Measurements from ENCODE around the gene ASCL4.

Gene ASCL4

DNA sequence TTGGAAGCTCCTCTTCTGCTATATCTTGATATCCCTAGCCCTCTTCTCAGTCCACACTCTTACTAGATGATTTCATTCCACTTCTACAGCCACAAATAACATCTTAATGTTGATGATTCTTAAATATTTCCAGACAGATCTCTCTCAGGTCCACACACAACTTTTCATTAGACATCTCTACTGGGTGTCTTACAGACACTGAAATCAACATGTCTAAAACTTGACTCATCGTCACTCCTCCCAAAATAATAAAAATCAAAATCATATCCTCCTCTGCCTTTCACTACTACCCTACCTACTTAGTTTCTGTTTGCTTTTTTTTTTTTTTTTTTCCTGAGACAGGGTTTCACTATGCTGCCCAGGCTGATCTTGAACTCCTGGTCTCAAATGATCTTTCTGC lies 25.4 kb upstream of the ASCL4 start:
- Histone ChIP-seq H3K27ac (ENCODE audit: low read depth, low read length) (peak overlapping the region; percentile 22), H3K27me3 (ENCODE audit: control insufficient read depth in 5 of 5, insufficient read depth in 4 of 5, low read length in 5 of 5) (no peaks in the 10 kb centered on the region), H3K36me3 (ENCODE audit: control insufficient read depth in 5 of 5, insufficient read depth in 5 of 5, low read length in 5 of 5) (peaks cover 25 to 71% (median 57%) of the 10 kb centered on the region in 5 donors)

DNA sequence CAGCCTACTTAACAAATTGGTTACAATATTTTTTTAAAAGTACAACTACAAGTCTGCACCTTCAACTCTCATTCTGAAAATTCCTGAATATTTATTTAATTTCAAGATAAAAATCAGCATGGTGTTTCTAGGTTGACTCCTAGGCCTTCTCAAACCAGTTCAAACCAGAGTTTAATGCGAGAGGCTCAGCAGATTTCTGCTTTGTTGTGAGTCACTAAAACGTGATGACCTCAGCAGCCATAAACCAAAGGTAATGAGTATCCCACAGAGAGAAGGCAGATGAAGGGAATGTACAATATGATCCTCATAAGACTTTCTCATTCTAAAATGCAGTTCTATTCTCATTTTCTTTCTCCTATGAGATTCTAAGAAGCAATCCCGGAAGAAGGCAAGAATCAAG lies 15.1 kb upstream of the ASCL4 start:
- Histone ChIP-seq H3K27ac (ENCODE audit: low read depth, low read length) (peak overlapping the region; percentile 57), H3K36me3 (ENCODE audit: control insufficient read depth in 5 of 5, insufficient read depth in 5 of 5, low read length in 5 of 5) (peaks cover 11 to 32% (median 24%) of the 10 kb centered on the region in 5 donors), H3K4me3 (ENCODE audit: low read depth in 1 of 5, low read length in 5 of 5) (peak overlapping the region; percentile 83 to 97 (median 93)), H3K27me3 (ENCODE audit: control insufficient read depth in 5 of 5, insufficient read depth in 4 of 5, low read length in 5 of 5) (no peaks in the 10 kb centered on the region), H3K9ac (ENCODE audit: low read length in 5 of 5) (peak overlapping the region; percentile 39 to 96 (median 87)), H3K4me1 (ENCODE audit: control insufficient read depth in 5 of 5, insufficient read depth in 5 of 5, low read length in 5 of 5) (peaks cover 7 to 34% (median 32%) of the 10 kb centered on the region in 5 donors), H3K9me3 (ENCODE audit: control insufficient read depth in 5 of 5, low read length in 5 of 5) (no peaks in the 10 kb centered on the region)

More for the DNA sequence above, 25.4 kb upstream of the ASCL4 start:
- no peak overlapping the region for H3K4me3 ChIP-seq (ENCODE audit: low read depth in 1 of 5, low read length in 5 of 5)
- peaks cover 0 to 17% (median 11%) of the 10 kb centered on the region in 5 donors for H3K4me1 ChIP-seq (ENCODE audit: control insufficient read depth in 5 of 5, insufficient read depth in 5 of 5, low read length in 5 of 5)
- peak overlapping the region in 1 of 5 donors; percentile 35 for H3K9ac ChIP-seq (ENCODE audit: low read length in 5 of 5)
- H3K9me3 ChIP-seq (ENCODE audit: control insufficient read depth in 5 of 5, low read length in 5 of 5): no peaks in the 10 kb centered on the region

DNA sequence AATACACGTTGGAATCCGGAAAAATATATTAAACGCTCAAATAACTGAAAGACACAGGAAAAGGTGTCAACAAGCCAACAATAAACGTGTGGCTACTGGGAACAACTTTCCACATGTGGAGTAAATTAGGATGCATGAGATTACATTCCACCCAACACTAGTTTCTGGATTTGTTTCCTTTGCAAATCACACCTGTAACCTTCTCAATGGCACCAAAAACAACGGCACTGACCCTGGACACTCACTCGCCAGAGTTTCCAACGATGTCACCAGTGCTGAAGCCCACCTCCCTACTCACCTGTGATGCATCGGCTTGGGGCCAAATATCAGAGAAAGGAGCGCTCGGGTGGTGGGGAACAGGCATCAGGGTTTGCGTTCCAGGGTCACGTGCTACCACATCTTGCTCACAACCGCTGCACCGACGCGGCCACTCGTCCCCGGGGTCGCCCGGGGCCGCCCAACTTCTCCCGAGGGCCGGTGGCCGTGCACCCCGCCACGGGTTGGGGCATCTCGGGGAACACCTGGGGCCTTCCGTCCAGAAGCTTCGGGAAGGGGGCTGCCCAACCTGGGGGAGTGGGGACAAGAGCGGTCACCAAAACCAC lies 14.2 kb upstream of the ASCL4 start:
- H3K36me3 ChIP-seq (ENCODE audit: control insufficient read depth in 5 of 5, insufficient read depth in 5 of 5, low read length in 5 of 5): peaks cover 8 to 24% (median 16%) of the 10 kb centered on the region in 5 donors
- H3K9me3 ChIP-seq (ENCODE audit: control insufficient read depth in 5 of 5, low read length in 5 of 5): no peaks in the 10 kb centered on the region
- peak overlapping the region; percentile 57 for H3K27ac ChIP-seq (ENCODE audit: low read depth, low read length)
- H3K4me1 ChIP-seq (ENCODE audit: control insufficient read depth in 5 of 5, insufficient read depth in 5 of 5, low read length in 5 of 5): peaks cover 7 to 34% (median 32%) of the 10 kb centered on the region in 5 donors
- no peaks in the 10 kb centered on the region for H3K27me3 ChIP-seq (ENCODE audit: control insufficient read depth in 5 of 5, insufficient read depth in 4 of 5, low read length in 5 of 5)
- H3K4me3 ChIP-seq (ENCODE audit: low read depth in 1 of 5, low read length in 5 of 5): peak overlapping the region; percentile 83 to 97 (median 93)
- peak overlapping the region; percentile 39 to 96 (median 87) for H3K9ac ChIP-seq (ENCODE audit: low read length in 5 of 5)

DNA sequence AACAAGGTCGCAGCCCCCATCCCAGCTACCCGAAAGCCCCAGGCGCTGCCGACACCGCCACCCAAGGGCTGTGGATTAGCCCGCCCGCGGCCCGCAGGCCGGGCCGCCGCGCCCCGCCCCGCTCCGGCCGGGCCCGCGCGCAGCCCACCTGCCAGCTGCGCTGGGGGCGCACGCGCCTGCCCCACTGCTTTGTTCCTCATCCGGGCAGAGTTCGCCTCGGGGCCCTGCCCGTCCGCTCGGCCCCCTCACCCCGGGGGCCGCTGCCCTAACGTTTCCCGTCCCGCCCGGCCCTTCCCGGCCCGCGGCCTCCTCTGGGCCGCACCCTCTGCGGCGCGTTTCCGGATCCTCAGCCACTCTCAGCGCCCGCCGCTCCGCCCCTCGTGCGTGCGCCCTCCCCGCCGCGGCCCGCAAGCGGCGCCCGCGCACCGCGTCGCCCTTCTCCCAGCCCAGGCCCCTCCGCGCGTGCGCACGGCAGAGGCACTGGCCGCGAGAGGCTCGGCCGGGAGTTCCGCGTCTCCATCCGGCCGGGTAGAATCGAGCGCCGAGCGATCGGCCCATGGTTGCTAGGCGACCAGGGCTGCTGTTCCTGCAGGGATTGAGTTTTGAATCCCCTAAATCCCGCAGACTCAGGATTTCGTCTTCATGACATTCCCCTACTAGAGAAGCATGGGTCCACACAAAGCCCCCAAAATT lies 13.5 kb upstream of the ASCL4 start, which contains the start of gene PRDM4:
Gene PRDM4 (minus strand): TSS at position 329 of the 693 bp plus-strand sequence. CDS start 622 bp downstream, outside the sequence.
- Histone ChIP-seq H3K27ac (ENCODE audit: low read depth, low read length) (peak within 1 kb of the TSS; percentile 57), H3K4me3 (ENCODE audit: low read depth in 1 of 5, low read length in 5 of 5) (peak within 1 kb of the TSS; percentile 83 to 97 (median 93)), H3K9ac (ENCODE audit: low read length in 5 of 5) (peak within 1 kb of the TSS; percentile 39 to 96 (median 87)), H3K36me3 (ENCODE audit: control insufficient read depth in 5 of 5, insufficient read depth in 5 of 5, low read length in 5 of 5) (peaks cover 8 to 18% (median 11%) of the 10 kb centered on the region in 5 donors), H3K9me3 (ENCODE audit: control insufficient read depth in 5 of 5, low read length in 5 of 5) (no peaks in the 10 kb centered on the region), H3K4me1 (ENCODE audit: control insufficient read depth in 5 of 5, insufficient read depth in 5 of 5, low read length in 5 of 5) (peaks cover 7 to 34% (median 32%) of the 10 kb centered on the region in 5 donors), H3K27me3 (ENCODE audit: control insufficient read depth in 5 of 5, insufficient read depth in 4 of 5, low read length in 5 of 5) (no peaks in the 10 kb centered on the region)

DNA sequence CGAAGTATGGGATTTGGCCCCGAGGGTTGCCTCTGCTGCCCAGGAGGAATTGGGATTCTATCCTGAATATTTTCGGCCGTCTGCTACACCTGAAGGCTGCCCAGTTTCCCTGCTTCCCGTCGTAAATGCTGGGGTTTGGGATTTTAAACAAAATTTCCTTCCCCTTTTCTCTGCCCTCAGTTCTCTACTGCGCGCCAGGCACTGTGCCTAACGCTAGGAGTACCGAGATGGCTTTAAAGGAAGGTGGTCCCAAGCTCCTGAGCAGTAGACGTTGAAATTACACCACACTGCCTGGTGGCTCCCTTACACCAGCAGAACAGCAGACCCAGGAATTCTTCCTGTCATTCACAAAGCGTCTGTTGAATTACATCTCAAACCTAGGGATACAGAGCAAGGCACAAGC lies 13.0 kb upstream of the ASCL4 start:
- peak overlapping the region; percentile 37 for H3K27ac ChIP-seq (ENCODE audit: low read depth, low read length)
- H3K4me3 ChIP-seq (ENCODE audit: low read depth in 1 of 5, low read length in 5 of 5): peak overlapping the region; percentile 82 to 94 (median 90)
- H3K9me3 ChIP-seq (ENCODE audit: control insufficient read depth in 5 of 5, low read length in 5 of 5): no peaks in the 10 kb centered on the region

DNA sequence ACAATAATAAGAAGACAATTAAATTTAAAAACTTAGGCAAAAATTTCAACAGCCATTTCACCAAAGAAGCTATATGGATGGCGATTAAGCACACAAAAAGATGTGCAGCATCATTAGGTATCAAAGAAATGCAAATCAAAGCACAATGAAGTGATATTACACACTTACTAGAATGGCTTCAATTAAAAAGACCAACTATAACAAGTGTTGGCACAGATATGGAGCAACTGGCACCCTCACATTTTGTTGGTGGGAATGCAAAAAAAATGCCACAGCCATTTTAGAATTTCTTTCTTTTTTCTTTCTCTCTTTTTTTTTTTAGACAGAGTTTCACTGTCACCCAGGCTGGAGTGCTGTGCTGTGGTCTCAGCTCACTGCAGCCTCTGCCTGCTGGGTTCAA lies 11.6 kb upstream of the ASCL4 start:
- no peak overlapping the region for H3K9ac ChIP-seq (ENCODE audit: low read length in 5 of 5)

More for the DNA sequence above, 13.0 kb upstream of the ASCL4 start:
- Histone ChIP-seq H3K9ac (ENCODE audit: low read length in 5 of 5) (peak overlapping the region in 3 of 5 donors; percentile 15 to 69 (median 35)), H3K27me3 (ENCODE audit: control insufficient read depth in 5 of 5, insufficient read depth in 4 of 5, low read length in 5 of 5) (no peaks in the 10 kb centered on the region), H3K36me3 (ENCODE audit: control insufficient read depth in 5 of 5, insufficient read depth in 5 of 5, low read length in 5 of 5) (peaks cover 4 to 12% (median 6%) of the 10 kb centered on the region in 5 donors), H3K4me1 (ENCODE audit: control insufficient read depth in 5 of 5, insufficient read depth in 5 of 5, low read length in 5 of 5) (peaks cover 7 to 34% (median 32%) of the 10 kb centered on the region in 5 donors)

DNA sequence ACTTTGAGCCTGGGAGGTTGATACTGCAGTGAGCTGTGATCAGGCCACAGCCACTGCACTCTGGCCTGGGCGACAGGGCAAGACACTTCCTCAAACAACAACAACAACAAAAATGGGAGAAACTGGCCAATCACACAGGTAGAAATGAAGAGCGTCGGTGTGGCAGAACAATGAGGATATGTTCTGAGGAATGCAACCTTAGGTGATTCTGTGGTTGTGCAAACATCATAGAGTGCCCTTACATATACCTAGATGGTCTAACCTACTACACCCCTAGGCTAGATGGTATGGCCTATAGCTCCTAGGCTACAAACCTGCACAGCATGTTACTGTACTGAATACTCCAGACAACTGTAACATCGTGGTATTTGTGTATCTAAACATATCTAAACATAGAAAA lies 9.9 kb upstream of the ASCL4 start:
- peaks cover 2 to 17% (median 16%) of the 10 kb centered on the region in 5 donors for H3K4me1 ChIP-seq (ENCODE audit: control insufficient read depth in 5 of 5, insufficient read depth in 5 of 5, low read length in 5 of 5)
- H3K27me3 ChIP-seq (ENCODE audit: control insufficient read depth in 5 of 5, insufficient read depth in 4 of 5, low read length in 5 of 5): no peaks in the 10 kb centered on the region
- no peak overlapping the region for H3K4me3 ChIP-seq (ENCODE audit: low read depth in 1 of 5, low read length in 5 of 5)
- H3K9me3 ChIP-seq (ENCODE audit: control insufficient read depth in 5 of 5, low read length in 5 of 5): no peaks in the 10 kb centered on the region
- H3K36me3 ChIP-seq (ENCODE audit: control insufficient read depth in 5 of 5, insufficient read depth in 5 of 5, low read length in 5 of 5): no peaks in the 10 kb centered on the region
- H3K9ac ChIP-seq (ENCODE audit: low read length in 5 of 5): no peak overlapping the region
- H3K27ac ChIP-seq (ENCODE audit: low read depth, low read length): no peak overlapping the region

More for the DNA sequence above, 11.6 kb upstream of the ASCL4 start:
- Histone ChIP-seq H3K36me3 (ENCODE audit: control insufficient read depth in 5 of 5, insufficient read depth in 5 of 5, low read length in 5 of 5) (peaks cover 0 to 5% (median 0%) of the 10 kb centered on the region in 5 donors), H3K27ac (ENCODE audit: low read depth, low read length) (no peak overlapping the region), H3K4me3 (ENCODE audit: low read depth in 1 of 5, low read length in 5 of 5) (no peak overlapping the region), H3K9me3 (ENCODE audit: control insufficient read depth in 5 of 5, low read length in 5 of 5) (no peaks in the 10 kb centered on the region), H3K4me1 (ENCODE audit: control insufficient read depth in 5 of 5, insufficient read depth in 5 of 5, low read length in 5 of 5) (peaks cover 7 to 33% (median 32%) of the 10 kb centered on the region in 5 donors), H3K27me3 (ENCODE audit: control insufficient read depth in 5 of 5, insufficient read depth in 4 of 5, low read length in 5 of 5) (no peaks in the 10 kb centered on the region)

DNA sequence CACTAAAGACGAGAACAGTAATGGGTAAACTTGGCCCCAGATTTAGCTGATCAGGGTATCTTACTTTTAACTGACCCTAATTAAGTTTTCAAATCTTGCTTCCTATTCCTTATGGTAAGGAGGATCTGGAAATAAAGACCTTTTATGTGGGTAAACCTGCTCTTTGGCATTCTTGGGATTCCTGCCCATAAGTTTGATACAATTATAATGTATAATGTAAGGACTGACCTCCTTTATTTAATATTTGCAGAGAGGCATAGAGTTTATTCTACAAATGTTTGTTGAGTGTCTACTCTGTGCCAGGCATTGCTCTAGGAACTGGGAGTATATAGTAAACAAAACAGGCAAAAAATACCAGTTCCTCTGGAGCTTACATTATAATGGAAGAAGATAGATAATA lies 9.2 kb upstream of the ASCL4 start:
- no peak overlapping the region for H3K9ac ChIP-seq (ENCODE audit: low read length in 5 of 5)
- H3K4me1 ChIP-seq (ENCODE audit: control insufficient read depth in 5 of 5, insufficient read depth in 5 of 5, low read length in 5 of 5): peaks cover 0 to 10% (median 9%) of the 10 kb centered on the region in 5 donors
- H3K27ac ChIP-seq (ENCODE audit: low read depth, low read length): no peak overlapping the region
- no peaks in the 10 kb centered on the region for H3K27me3 ChIP-seq (ENCODE audit: control insufficient read depth in 5 of 5, insufficient read depth in 4 of 5, low read length in 5 of 5)
- H3K36me3 ChIP-seq (ENCODE audit: control insufficient read depth in 5 of 5, insufficient read depth in 5 of 5, low read length in 5 of 5): no peaks in the 10 kb centered on the region
- no peaks in the 10 kb centered on the region for H3K9me3 ChIP-seq (ENCODE audit: control insufficient read depth in 5 of 5, low read length in 5 of 5)
- no peak overlapping the region for H3K4me3 ChIP-seq (ENCODE audit: low read depth in 1 of 5, low read length in 5 of 5)

DNA sequence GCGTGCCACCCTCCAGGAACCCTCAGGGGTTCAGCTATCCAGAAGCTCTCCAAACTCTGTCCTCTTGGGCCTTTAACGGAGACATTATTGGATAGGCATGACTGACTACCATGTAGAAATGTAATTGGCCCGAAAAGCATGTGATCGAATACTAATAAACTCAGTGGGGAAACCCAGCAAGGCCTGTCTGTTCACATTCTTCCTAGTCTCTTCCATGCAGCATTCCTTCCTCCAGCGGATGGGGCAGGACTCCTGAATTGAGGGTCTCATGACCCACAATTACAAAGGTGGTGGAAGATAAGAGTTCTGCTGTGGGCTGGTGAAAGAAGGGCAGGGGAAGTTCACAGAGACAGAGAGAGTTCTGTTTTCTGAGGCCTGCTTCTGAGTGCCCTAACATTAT lies 7.0 kb upstream of the ASCL4 start:
- no peaks in the 10 kb centered on the region for H3K36me3 ChIP-seq (ENCODE audit: control insufficient read depth in 5 of 5, insufficient read depth in 5 of 5, low read length in 5 of 5)
- no peak overlapping the region for H3K27ac ChIP-seq (ENCODE audit: low read depth, low read length)
- H3K27me3 ChIP-seq (ENCODE audit: control insufficient read depth in 5 of 5, insufficient read depth in 4 of 5, low read length in 5 of 5): no peaks in the 10 kb centered on the region
- no peak overlapping the region for H3K4me3 ChIP-seq (ENCODE audit: low read depth in 1 of 5, low read length in 5 of 5)
- no peak overlapping the region for H3K9ac ChIP-seq (ENCODE audit: low read length in 5 of 5)
- H3K9me3 ChIP-seq (ENCODE audit: control insufficient read depth in 5 of 5, low read length in 5 of 5): no peaks in the 10 kb centered on the region
- no peaks in the 10 kb centered on the region for H3K4me1 ChIP-seq (ENCODE audit: control insufficient read depth in 5 of 5, insufficient read depth in 5 of 5, low read length in 5 of 5)
